Neural cell (in vitro differentiated cells): Measurements from ENCODE around the gene TSPAN1. TPM values are rescaled to one million over a fixed set of nuclear protein-coding genes. Genes with fewer than 3 reads are reported as not detected.

Experiments
- H2AFZ ChIP-seq: fragments of 200-600, 300-800 bp; sonication (generic), shearing (Covaris generic); 2 replicates; pipeline ENCODE4 v1.6.0; 2014; ENCODE audit warnings: low read depth, mild to moderate bottlenecking, antibody characterized with exemption, low read length, moderate library complexity
- H3F3A ChIP-seq: fragments of 200-600 bp; shearing (Covaris generic); 2 replicates; pipeline ENCODE4 v1.6.1; 2016; ENCODE audit warnings: mild to moderate bottlenecking, moderate library complexity, mixed read lengths, antibody characterized with exemption, low read length; ENCODE audit not compliant: insufficient read depth, poor library complexity, severe bottlenecking
- H3K27ac ChIP-seq: fragments of 200-600, 300-800 bp; sonication (generic), shearing (Covaris generic); 2 replicates; pipeline ENCODE4 v1.5.1; 2014; ENCODE audit warnings: mild to moderate bottlenecking, low read length, moderate library complexity
- H3K27me3 ChIP-seq: fragments of 300-800, 200-600 bp; sonication (generic), shearing (Covaris generic); 2 replicates; pipeline ENCODE4 v1.6.0; 2014; ENCODE audit warnings: mild to moderate bottlenecking, low read depth, low read length, moderate library complexity; ENCODE audit not compliant: insufficient read depth
- H3K36me3 ChIP-seq: fragments of 300-800, 200-600 bp; sonication (generic), shearing (Covaris generic); 2 replicates; pipeline ENCODE4 v1.5.1; 2014; ENCODE audit warnings: mild to moderate bottlenecking, antibody characterized with exemption, low read length, moderate library complexity; ENCODE audit not compliant: insufficient read depth
- H3K4me2 ChIP-seq: fragments of 300-800, 200-600 bp; sonication (generic), shearing (Covaris generic); 2 replicates; pipeline ENCODE4 v1.6.0; 2014; ENCODE audit warnings: mild to moderate bottlenecking, low read length
- H3K4me3 ChIP-seq: fragments of 300-800, 200-600 bp; sonication (generic), shearing (Covaris generic); 2 replicates; pipeline ENCODE4 v1.5.1; 2014; ENCODE audit warnings: mild to moderate bottlenecking, low read length, moderate library complexity
- H3K79me2 ChIP-seq: fragments of 200-600 bp; shearing (Covaris generic); replicated peaks from 2 replicates; pipeline ENCODE4 v1.6.0; 2014; ENCODE audit warnings: mild to moderate bottlenecking, low read length, moderate library complexity; ENCODE audit not compliant: insufficient read depth
- H3K9ac ChIP-seq: fragments of 300-800, 200-600 bp; sonication (generic), shearing (Covaris generic); 2 replicates; pipeline ENCODE4 v1.6.1; 2016; ENCODE audit warnings: mild to moderate bottlenecking, low read length, mixed read lengths
- H3K9me2 ChIP-seq: fragments of 200-600 bp; shearing (Covaris generic); 2 replicates; pipeline ENCODE4 v1.6.1; 2016; ENCODE audit warnings: mild to moderate bottlenecking, low read length, mixed read lengths; ENCODE audit not compliant: insufficient read depth
- H3K9me3 ChIP-seq: fragments of 200-600, 300-800 bp; sonication (generic), shearing (Covaris generic); 2 replicates; pipeline ENCODE4 v1.6.1; 2016; ENCODE audit warnings: mild to moderate bottlenecking, mixed run types, low read length, moderate library complexity, mixed read lengths
- H4K20me1 ChIP-seq: fragments of 200-600 bp; shearing (Covaris generic); 2 replicates; pipeline ENCODE4 v1.6.1; 2016; ENCODE audit warnings: mild to moderate bottlenecking, mixed run types; ENCODE audit not compliant: insufficient read depth
- EP300 ChIP-seq: fragments of 450-650 bp; conservative IDR thresholded peaks from 2 replicates; pipeline ENCODE4 v1.6.1; 2014; ENCODE audit warnings: antibody characterized with exemption, mild to moderate bottlenecking, moderate library complexity; ENCODE audit not compliant: poor library complexity, severe bottlenecking
- EZH2 ChIP-seq: fragments of 200-600, 300-800 bp; shearing (Covaris generic), sonication (generic); IDR thresholded peaks from 2 replicates; pipeline ENCODE4 v1.6.1; 2014; ENCODE audit warnings: antibody characterized with exemption, low read length, borderline replicate concordance, mild to moderate bottlenecking; ENCODE audit not compliant: insufficient read depth, poor library complexity, severe bottlenecking
- MXI1 ChIP-seq: fragments of 450-650 bp; conservative IDR thresholded peaks from 2 replicates; pipeline ENCODE4 v1.6.1; 2014; ENCODE audit warnings: antibody characterized with exemption, mild to moderate bottlenecking; ENCODE audit not compliant: poor library complexity, severe bottlenecking
- POLR2AphosphoS5 ChIP-seq: IDR thresholded peaks from 2 replicates; pipeline ENCODE4 v1.6.1; 2012
- RAD21 ChIP-seq: fragments of 450-650 bp; conservative IDR thresholded peaks from 2 replicates; pipeline ENCODE4 v1.6.1; 2014; ENCODE audit warnings: antibody characterized with exemption, mild to moderate bottlenecking, moderate library complexity
- REST ChIP-seq: IDR thresholded peaks from 2 replicates; pipeline ENCODE4 v1.6.1; 2012; ENCODE audit warnings: borderline replicate concordance
- SMC3 ChIP-seq: fragments of 450-650 bp; conservative IDR thresholded peaks from 2 replicates; pipeline ENCODE4 v1.6.1; 2014; ENCODE audit warnings: antibody characterized with exemption, mild to moderate bottlenecking, moderate library complexity; ENCODE audit not compliant: poor library complexity
- TAF1 ChIP-seq: IDR thresholded peaks from 2 replicates; pipeline ENCODE4 v1.6.1; 2012; ENCODE audit warnings: low read depth
- polyA plus RNA-seq: library from polyadenylated mRNA; depleted of rRNA; stranded (reverse); fragments of >200 nt; gene quantifications from 2 replicates; pipeline ENCODE4 v1.2.3, GENCODE V29; 2014
- TF ChIP-seq, protein P1 (sequence below): fragments of 450-650 bp; IDR thresholded peaks from 2 replicates; pipeline ENCODE4 v1.5.1; 2014; ENCODE audit warnings: antibody characterized with exemption, mild to moderate bottlenecking, moderate library complexity; ENCODE audit not compliant: poor library complexity, severe bottlenecking

The TSPAN1 gene
- polyA plus RNA-seq, 1 donor from 2014 or later = 0.62 TPM

DNA sequence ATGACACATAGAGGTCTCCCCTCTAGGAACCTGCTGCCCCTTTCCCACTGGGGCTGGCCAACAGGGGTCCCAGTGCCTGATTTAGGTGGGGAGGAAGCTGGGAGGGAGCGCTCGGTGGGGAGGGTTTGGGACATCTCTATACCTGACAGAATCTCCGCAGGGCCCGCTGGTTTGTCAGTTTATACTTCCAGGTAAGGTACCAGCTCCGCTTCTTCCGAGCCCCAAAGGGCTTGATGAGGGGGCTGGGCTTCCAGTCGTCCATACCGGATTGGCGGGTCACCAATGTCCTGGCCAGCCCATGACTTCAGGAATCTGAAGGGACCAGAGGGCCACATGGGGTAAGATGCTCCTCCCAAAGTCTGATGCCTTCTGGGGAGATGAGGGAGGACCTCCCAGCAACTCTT lies 22.7 kb downstream of the TSPAN1 start:
- H4K20me1 ChIP-seq = no peaks in the 10 kb centered on the region
- H2AFZ ChIP-seq = peak overlapping the region; percentile 56
- H3K27me3 ChIP-seq = no peaks in the 10 kb centered on the region
- H3K79me2 ChIP-seq = no peaks in the 10 kb centered on the region
- no peaks in the 10 kb centered on the region for H3K9me2 ChIP-seq
- no peaks in the 10 kb centered on the region for H3K36me3 ChIP-seq
- H3K9me3 ChIP-seq = no peaks in the 10 kb centered on the region
- H3F3A ChIP-seq = no peaks in the 10 kb centered on the region
- H3K4me2 ChIP-seq = peak overlapping the region; percentile 76
- no peak overlapping the region for H3K27ac ChIP-seq
- TF ChIP-seq MXI1 = no peak
- peak overlapping the region; percentile 84 for H3K4me3 ChIP-seq
- H3K9ac ChIP-seq = peak overlapping the region; percentile 81

DNA sequence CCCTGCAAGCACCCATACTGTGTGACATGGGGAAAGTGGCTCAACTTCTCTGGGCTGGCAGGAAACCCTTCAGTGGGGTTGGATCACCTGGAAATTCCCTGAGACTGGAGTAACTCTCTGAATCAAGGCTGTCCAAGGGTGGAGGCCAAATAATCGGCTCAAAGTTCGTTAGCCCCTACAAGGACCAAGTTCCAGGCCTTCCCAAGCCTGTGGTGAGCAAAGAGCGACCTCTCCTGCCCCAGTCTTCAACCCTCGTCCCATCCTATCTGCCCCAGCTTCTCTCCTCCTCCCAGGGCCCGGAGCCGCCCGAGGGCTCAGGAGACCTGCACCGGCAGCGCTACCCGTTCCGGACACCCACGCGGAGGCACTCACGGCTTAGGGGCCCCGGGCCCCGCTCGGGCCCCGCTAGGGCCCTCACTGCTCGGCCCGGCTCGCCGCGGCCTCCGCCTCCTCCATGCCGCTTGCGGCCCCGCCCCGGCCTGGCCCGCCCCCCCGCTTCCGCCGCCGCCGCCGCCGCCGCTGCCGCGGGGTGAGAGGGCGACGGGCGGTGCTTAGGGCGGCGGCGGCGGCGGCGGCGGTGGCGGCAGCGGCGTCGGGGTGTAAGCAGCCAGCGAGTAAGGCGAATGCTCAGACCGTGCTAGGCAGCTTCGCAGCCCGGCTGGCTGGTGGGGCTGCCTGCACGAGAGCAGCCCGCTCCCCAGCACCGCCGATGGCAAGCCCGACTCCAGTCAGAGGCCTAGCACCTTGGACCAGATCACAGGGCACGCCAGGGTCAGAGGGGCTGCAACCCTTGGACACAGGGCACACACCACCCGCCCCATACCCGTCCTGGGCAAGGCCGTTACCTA lies 23.3 kb downstream of the TSPAN1 start, which contains the start of gene POMGNT1:
Gene POMGNT1, minus strand, starts transcription at position 471 of the 848 bp plus-strand sequence. CDS start 613 bp downstream, outside the sequence.
- Histone ChIP-seq H3K4me2 (peak within 1 kb of the TSS; percentile 76), H3K36me3 (no peaks in the 10 kb centered on the region), H4K20me1 (no peaks in the 10 kb centered on the region), H3K79me2 (no peaks in the 10 kb centered on the region), H3K9me2 (no peaks in the 10 kb centered on the region), H3K9ac (peak within 1 kb of the TSS; percentile 81), H3K4me3 (peak within 1 kb of the TSS; percentile 84), H3K9me3 (no peaks in the 10 kb centered on the region), H3K27me3 (peaks cover 6% of the 10 kb centered on the region), H3K27ac (peak within 1 kb of the TSS; percentile 55), H2AFZ (peak within 1 kb of the TSS; percentile 90), H3F3A (no peaks in the 10 kb centered on the region)
- TF ChIP-seq EP300 (no peak), RAD21 (no peak), TAF1 (peak; percentile 49), MXI1 (peak; percentile 59), EZH2 (no peak), SMC3 (no peak), POLR2AphosphoS5 (peak; percentile 83), REST (peak; percentile 49)
- TF ChIP-seq, protein P1, sequence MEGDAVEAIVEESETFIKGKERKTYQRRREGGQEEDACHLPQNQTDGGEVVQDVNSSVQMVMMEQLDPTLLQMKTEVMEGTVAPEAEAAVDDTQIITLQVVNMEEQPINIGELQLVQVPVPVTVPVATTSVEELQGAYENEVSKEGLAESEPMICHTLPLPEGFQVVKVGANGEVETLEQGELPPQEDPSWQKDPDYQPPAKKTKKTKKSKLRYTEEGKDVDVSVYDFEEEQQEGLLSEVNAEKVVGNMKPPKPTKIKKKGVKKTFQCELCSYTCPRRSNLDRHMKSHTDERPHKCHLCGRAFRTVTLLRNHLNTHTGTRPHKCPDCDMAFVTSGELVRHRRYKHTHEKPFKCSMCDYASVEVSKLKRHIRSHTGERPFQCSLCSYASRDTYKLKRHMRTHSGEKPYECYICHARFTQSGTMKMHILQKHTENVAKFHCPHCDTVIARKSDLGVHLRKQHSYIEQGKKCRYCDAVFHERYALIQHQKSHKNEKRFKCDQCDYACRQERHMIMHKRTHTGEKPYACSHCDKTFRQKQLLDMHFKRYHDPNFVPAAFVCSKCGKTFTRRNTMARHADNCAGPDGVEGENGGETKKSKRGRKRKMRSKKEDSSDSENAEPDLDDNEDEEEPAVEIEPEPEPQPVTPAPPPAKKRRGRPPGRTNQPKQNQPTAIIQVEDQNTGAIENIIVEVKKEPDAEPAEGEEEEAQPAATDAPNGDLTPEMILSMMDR = peak; percentile 27
